MM.1S (cell line): ENCODE data around the gene RAI1.

Source experiments
- DNase-seq: peaks from one replicate; pipeline ENCODE4 v3.0.0-alpha.2; 2015
- H2AFZ ChIP-seq: fragments of 300-600 bp; sonication (generic); 2 replicates; pipeline ENCODE4 v1.6.0; 2016; ENCODE audit warnings: antibody characterized with exemption, low read length
- H3F3A ChIP-seq: fragments of 300-600 bp; sonication (generic); 2 replicates; pipeline ENCODE4 v1.6.1; 2016; ENCODE audit warnings: mild to moderate bottlenecking, antibody characterized with exemption, low read length, moderate library complexity, mixed read lengths; ENCODE audit not compliant: insufficient read depth
- H3K27ac ChIP-seq: fragments of 300-600 bp; sonication (generic); 2 replicates; pipeline ENCODE4 v1.5.1; 2016; ENCODE audit warnings: mild to moderate bottlenecking, low read length
- H3K27me3 ChIP-seq: fragments of 300-600 bp; sonication (generic); replicated peaks from 2 replicates; pipeline ENCODE4 v1.6.0; 2016; ENCODE audit warnings: low read length; ENCODE audit not compliant: insufficient read depth
- H3K36me3 ChIP-seq: fragments of 300-600 bp; sonication (generic); replicated peaks from 2 replicates; pipeline ENCODE4 v1.6.1; 2016; ENCODE audit warnings: mild to moderate bottlenecking, low read length, mixed read lengths; ENCODE audit not compliant: insufficient read depth
- H3K4me1 ChIP-seq: fragments of 300-600 bp; sonication (generic); 2 replicates; pipeline ENCODE4 v1.6.1; 2016; ENCODE audit warnings: low read length, mixed read lengths
- H3K4me2 ChIP-seq: fragments of 300-600 bp; sonication (generic); 2 replicates; pipeline ENCODE4 v1.6.0; 2016; ENCODE audit warnings: low read depth, low read length
- H3K4me3 ChIP-seq: fragments of 300-600 bp; sonication (generic); 2 replicates; pipeline ENCODE4 v1.5.1; 2016; ENCODE audit warnings: low read length, mixed read lengths
- H3K79me2 ChIP-seq: fragments of 300-600 bp; sonication (generic); 2 replicates; pipeline ENCODE4 v1.6.1; 2016; ENCODE audit warnings: mixed run types, low read length, mixed read lengths
- H3K9ac ChIP-seq: fragments of 300-600 bp; sonication (generic); 2 replicates; pipeline ENCODE4 v1.6.1; 2016; ENCODE audit warnings: low read length, mixed read lengths
- H3K9me2 ChIP-seq: fragments of 300-600 bp; sonication (generic); replicated peaks from 2 replicates; pipeline ENCODE4 v1.6.1; 2016; ENCODE audit warnings: mild to moderate bottlenecking, low read length, mixed read lengths; ENCODE audit not compliant: insufficient read depth
- H3K9me3 ChIP-seq: fragments of 300-600 bp; sonication (generic); replicated peaks from 2 replicates; pipeline ENCODE4 v1.6.1; 2016; ENCODE audit warnings: mild to moderate bottlenecking, low read length, mixed read lengths; ENCODE audit not compliant: insufficient read depth
- H4K20me1 ChIP-seq: fragments of 300-600 bp; sonication (generic); 2 replicates; pipeline ENCODE4 v1.6.1; 2016; ENCODE audit warnings: mild to moderate bottlenecking, low read length, moderate library complexity, mixed read lengths; ENCODE audit not compliant: insufficient read depth
- CTCF ChIP-seq: fragments of 300-600 bp; sonication (generic); IDR thresholded peaks from 2 replicates; pipeline ENCODE4 v1.5.1; 2016; ENCODE audit warnings: antibody characterized with exemption, low read length, mixed read lengths
- EZH2 ChIP-seq: fragments of 300-600 bp; sonication (generic); optimal IDR thresholded peaks from 2 replicates; pipeline ENCODE3; 2017; ENCODE audit warnings: low read depth, mild to moderate bottlenecking, antibody characterized with exemption, low read length, mixed read lengths
- EZH2phosphoT487 ChIP-seq: fragments of 300-600 bp; sonication (generic); IDR thresholded peaks from 2 replicates; pipeline ENCODE4 v1.6.1; 2018; ENCODE audit warnings: antibody characterized with exemption, low read length

Gene RAI1

GRCh38 chr17:17816240-17816814, 135.1 kb downstream of the RAI1 start:
- no peaks in the 10 kb centered on the region; the same call in 1 of the 2 replicates for H4K20me1 ChIP-seq
- H3K9me3 ChIP-seq = no peaks in the 10 kb centered on the region
- peaks cover 4% of the 10 kb centered on the region; the same call in 1 of the 2 replicates for H3K4me1 ChIP-seq
- H2AFZ ChIP-seq = no peak overlapping the region
- no peaks in the 10 kb centered on the region for H3K27me3 ChIP-seq
- TF ChIP-seq EZH2phosphoT487 (no peak), EZH2 (no peak), CTCF (no peak)
- H3K9me2 ChIP-seq = no peaks in the 10 kb centered on the region
- DNase-seq = no peak
- no peak overlapping the region for H3K9ac ChIP-seq
- no peak overlapping the region for H3K27ac ChIP-seq
- peaks cover 20% of the 10 kb centered on the region for H3K79me2 ChIP-seq
- peaks cover 5% of the 10 kb centered on the region for H3K36me3 ChIP-seq
- peaks cover 7% of the 10 kb centered on the region for H3F3A ChIP-seq
- H3K4me3 ChIP-seq = no peak overlapping the region
- no peak overlapping the region for H3K4me2 ChIP-seq

- Histone ChIP-seq H3K4me3 (no peak overlapping the region), H4K20me1 (no peaks in the 10 kb centered on the region; the same call in 1 of the 2 replicates), H3K9ac (no peak overlapping the region), H3K4me1 (peaks cover 11% of the 10 kb centered on the region), H3K9me2 (no peaks in the 10 kb centered on the region), H3K9me3 (no peaks in the 10 kb centered on the region), H3K79me2 (peaks cover 27% of the 10 kb centered on the region), H3K27me3 (no peaks in the 10 kb centered on the region), H3K4me2 (no peak overlapping the region), H3K36me3 (peaks cover 5% of the 10 kb centered on the region), H3K27ac (no peak overlapping the region), H3F3A (peaks cover 5% of the 10 kb centered on the region), H2AFZ (no peak overlapping the region)
- DNase-seq = no peak
- TF ChIP-seq EZH2phosphoT487 (no peak), CTCF (no peak), EZH2 (no peak)
These were observed 135.7 kb downstream of the RAI1 start for GRCh38 chr17:17816831-17817551.

- no peaks in the 10 kb centered on the region for H3K27me3 ChIP-seq
- DNase-seq = no peak
- peaks cover 33% of the 10 kb centered on the region for H3K79me2 ChIP-seq
- H3K4me3 ChIP-seq = no peak overlapping the region
- H3F3A ChIP-seq = no peaks in the 10 kb centered on the region
- H3K4me2 ChIP-seq = no peak overlapping the region
- no peaks in the 10 kb centered on the region for H3K9me2 ChIP-seq
- no peaks in the 10 kb centered on the region; the same call in 1 of the 2 replicates for H4K20me1 ChIP-seq
- peaks cover 15% of the 10 kb centered on the region for H3K4me1 ChIP-seq
- H3K9me3 ChIP-seq = no peaks in the 10 kb centered on the region
- H3K9ac ChIP-seq = no peak overlapping the region
- no peak overlapping the region for H3K27ac ChIP-seq
- peaks cover 5% of the 10 kb centered on the region for H3K36me3 ChIP-seq
- no peak for TF ChIP-seq EZH2
- no peak for TF ChIP-seq CTCF
- no peak for TF ChIP-seq EZH2phosphoT487
- no peak overlapping the region for H2AFZ ChIP-seq
These were observed 136.3 kb downstream of the RAI1 start for GRCh38 chr17:17817552-17817947.
